Measurements from ENCODE around the gene NUP153.
A peak's percentile ranks its signal among the peaks of the same experiment; 100 is the strongest.
"Not testable (repeated sequence)": the region's sequence is repeated elsewhere in the genome, so short reads cannot be mapped to it uniquely, and the experiment has no call there.

The NUP153 gene

DNA sequence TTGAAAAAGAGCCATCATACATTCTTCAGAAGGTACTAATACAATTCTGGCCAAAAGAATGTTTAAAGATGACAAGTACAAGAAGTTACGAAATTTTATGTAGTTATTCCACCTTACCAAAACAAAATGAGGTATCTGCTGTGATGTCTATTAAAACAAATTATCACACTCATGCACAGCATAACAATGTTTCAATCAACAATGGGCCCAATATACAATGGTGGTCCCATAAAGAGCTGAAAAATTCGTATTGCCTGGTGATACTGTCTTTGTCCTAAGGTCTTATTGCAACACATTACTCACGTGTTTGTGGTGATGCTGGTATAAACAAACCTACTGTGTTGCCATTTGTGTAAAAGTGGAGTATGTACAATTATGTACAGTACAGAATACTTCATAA, 3.6 kb upstream of the NUP153 start:
- peak; percentile 61 for DNase-seq (ENCODE audit: low read depth)
- no peak overlapping the region for H3K4me3 ChIP-seq (ENCODE audit: control insufficient read depth, low read depth, low read length)
- no peak for TF ChIP-seq CTCF (conservative IDR thresholded peaks at IDR 0.05; ENCODE audit: control insufficient read depth, insufficient read depth, low read depth, low read length)

- TF ChIP-seq CTCF (conservative IDR thresholded peaks at IDR 0.05; ENCODE audit: control insufficient read depth, insufficient read depth, low read depth, low read length) = no peak
- DNase-seq (ENCODE audit: low read depth) = peak; percentile 18
- no peak overlapping the region for H3K4me3 ChIP-seq (ENCODE audit: control insufficient read depth, low read depth, low read length)
Measured at GRCh38 chr6:17709476-17709875, 2.8 kb upstream of the NUP153 start.

DNA sequence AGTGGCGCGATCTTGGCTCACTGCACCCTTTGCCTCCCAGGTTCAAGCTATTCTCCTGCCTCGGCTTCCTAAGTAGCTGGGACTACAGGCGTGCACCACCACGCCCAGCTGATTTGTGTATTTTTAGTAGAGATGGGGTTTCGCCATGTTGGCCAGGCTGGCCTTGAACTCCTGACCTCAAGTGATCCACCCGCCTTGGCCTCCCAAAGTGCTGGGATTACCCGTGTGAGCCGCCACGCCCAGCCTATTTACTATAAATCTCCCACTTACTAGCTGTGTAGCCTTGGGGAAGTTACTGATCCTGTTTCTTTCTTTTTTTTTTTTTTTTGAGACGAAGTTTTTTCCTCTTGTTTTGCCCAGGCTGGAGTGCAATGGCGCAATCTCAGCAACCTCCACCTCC, 1.3 kb upstream of the NUP153 start:
- H3K4me3 ChIP-seq (ENCODE audit: control insufficient read depth, low read depth, low read length) = not testable (repeated sequence)

DNA sequence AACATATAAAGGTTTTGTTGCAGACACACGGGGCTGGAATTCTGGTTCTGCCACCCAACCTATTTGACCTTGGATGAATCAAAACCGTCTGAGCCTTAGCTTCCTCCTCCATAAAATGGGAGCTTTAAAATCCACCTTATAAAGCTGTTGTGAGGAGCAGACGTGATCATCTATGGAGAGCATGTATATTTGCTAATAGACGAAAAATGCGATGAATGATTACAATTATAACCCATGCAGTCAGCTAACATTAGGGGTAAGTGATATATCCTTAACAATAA, 586 bp upstream of the NUP153 start:
- peak overlapping the region; percentile 85 for H3K4me3 ChIP-seq (ENCODE audit: control insufficient read depth, low read depth, low read length)
- no peak for DNase-seq (ENCODE audit: low read depth)
- TF ChIP-seq CTCF (conservative IDR thresholded peaks at IDR 0.05; ENCODE audit: control insufficient read depth, insufficient read depth, low read depth, low read length) = no peak

More for the DNA sequence above, 1.3 kb upstream of the NUP153 start:
- DNase-seq (ENCODE audit: low read depth) = not testable (repeated sequence)

- peak; percentile 65 for DNase-seq (ENCODE audit: low read depth)
- no peak for TF ChIP-seq CTCF (conservative IDR thresholded peaks at IDR 0.05; ENCODE audit: control insufficient read depth, insufficient read depth, low read depth, low read length)
- peak overlapping the region; percentile 85 for H3K4me3 ChIP-seq (ENCODE audit: control insufficient read depth, low read depth, low read length)
Measured at GRCh38 chr6:17705778-17706579, 746 bp downstream of the NUP153 start.

DNA sequence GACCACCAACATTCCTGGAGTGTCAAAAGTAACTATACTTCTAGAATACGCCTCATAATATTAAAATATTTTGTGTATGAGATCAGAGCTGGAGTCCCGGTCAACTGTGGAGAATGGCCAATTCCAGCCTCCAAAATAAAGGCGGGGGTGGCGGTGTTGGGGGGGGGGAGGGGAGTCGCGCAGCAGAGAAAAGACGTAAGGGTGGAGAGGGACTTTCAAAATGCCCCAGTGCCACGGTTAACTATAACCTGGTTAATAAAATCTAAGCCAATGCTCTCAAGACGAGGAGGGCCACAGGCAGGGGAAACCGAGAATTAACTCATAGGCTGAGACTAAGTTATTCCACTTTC, 1.3 kb downstream of the NUP153 start:
- peak overlapping the region; percentile 85 for H3K4me3 ChIP-seq (ENCODE audit: control insufficient read depth, low read depth, low read length)
- no peak for TF ChIP-seq CTCF (conservative IDR thresholded peaks at IDR 0.05; ENCODE audit: control insufficient read depth, insufficient read depth, low read depth, low read length)
- peak; percentile 78 for DNase-seq (ENCODE audit: low read depth)

GRCh38 chr6:17703256-17703694, 3.5 kb downstream of the NUP153 start:
- no peak overlapping the region for H3K4me3 ChIP-seq (ENCODE audit: control insufficient read depth, low read depth, low read length)
- DNase-seq (ENCODE audit: low read depth) = peak; percentile 97
- TF ChIP-seq CTCF (conservative IDR thresholded peaks at IDR 0.05; ENCODE audit: control insufficient read depth, insufficient read depth, low read depth, low read length) = no peak

All from fibroblast of mammary gland (primary cell).